ENCODE results near the gene BCL7C.

- TF ChIP-seq CREB1 (IDR thresholded peaks at IDR 0.05) = no peak
- no peak for TF ChIP-seq CREB1 (CRISPR knock-in tag; IDR thresholded peaks at IDR 0.05)
- TF ChIP-seq ZNF224 (CRISPR knock-in tag; IDR thresholded peaks at IDR 0.05) = no peak
- TF ChIP-seq, protein P1, sequence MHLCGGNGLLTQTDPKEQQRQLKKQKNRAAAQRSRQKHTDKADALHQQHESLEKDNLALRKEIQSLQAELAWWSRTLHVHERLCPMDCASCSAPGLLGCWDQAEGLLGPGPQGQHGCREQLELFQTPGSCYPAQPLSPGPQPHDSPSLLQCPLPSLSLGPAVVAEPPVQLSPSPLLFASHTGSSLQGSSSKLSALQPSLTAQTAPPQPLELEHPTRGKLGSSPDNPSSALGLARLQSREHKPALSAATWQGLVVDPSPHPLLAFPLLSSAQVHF (CRISPR knock-in tag; IDR thresholded peaks at IDR 0.05) = no peak
- TF ChIP-seq POLR2AphosphoS5 (IDR thresholded peaks at IDR 0.05; ENCODE audit: low read depth, low read length) = no peak
- no peak for TF ChIP-seq RBFOX2 (IDR thresholded peaks at IDR 0.05; ENCODE audit: low read depth, low read length)
These were observed 19.0 kb upstream of the BCL7C start for GRCh38 chr16:30912794-30913412.

Measured in HepG2 (cell line).